Fibroblast of lung (primary cell): Measurements from ENCODE around the gene MEGF6.

Source experiments
- EZH2 ChIP-seq: IDR thresholded peaks from 2 replicates; pipeline ENCODE4 v1.5.1; 2012; ENCODE audit warnings: low read length, control low read depth, mild to moderate bottlenecking; ENCODE audit errors: missing control alignments
- TF ChIP-seq, protein P1 (sequence below), 2 donors: IDR thresholded peaks in 1 of 2; conservative IDR thresholded peaks in 1 of 2; 1 replicate in 1 of 2; 2 replicates in 1 of 2; pipeline ENCODE4 v1.5.1; 2011 to 2012; ENCODE audit warnings: low read length in 2 of 2, control low read depth in 1 of 2, inconsistent platforms in 1 of 2, low read depth in 1 of 2, mild to moderate bottlenecking in 1 of 2

DNA sequence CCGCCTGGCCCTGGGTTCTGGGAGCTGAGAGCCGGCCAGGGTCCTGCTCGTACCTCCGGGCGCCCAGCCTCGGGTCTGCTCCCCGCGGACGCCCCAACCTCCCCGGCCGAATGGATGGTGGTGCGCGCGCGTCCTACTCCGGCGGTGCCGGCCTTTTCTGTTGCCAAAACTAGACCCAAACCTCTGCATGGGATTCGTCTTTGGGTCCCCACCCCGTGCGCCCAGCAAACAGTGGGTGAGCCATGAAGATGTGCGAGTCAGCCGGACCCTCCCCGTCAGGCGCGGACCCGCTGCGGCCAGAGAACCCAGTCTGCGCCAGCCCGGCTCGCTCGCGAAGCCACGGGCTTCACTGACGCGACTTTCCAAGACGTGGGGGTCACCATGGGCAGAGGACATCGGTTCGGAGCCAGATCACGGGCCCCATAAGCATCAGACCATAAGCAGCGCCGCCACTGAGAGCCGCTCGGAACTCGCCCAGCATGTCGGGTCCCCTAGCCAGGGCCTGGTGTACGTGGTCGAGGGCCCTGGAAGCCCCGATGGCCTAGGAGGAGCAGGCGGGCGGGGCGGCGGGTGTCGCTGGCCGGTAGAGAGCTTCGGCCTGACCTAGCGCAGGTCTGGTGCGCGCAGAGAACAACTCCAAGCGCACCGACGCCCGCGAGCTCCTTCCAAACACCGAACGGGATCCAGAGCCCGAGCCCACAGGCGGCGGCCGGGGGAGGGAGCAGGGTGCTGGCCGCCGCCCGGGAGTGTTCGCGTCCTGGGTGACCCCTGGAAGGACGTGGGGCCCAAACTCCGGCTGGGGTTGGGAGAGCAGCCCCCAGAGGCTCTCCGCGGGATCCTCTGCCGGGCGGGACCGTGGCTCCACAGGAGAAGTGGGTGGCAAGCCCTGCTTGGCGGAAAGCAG lies 40.0 kb upstream of the MEGF6 start:
- TF ChIP-seq, protein P1, sequence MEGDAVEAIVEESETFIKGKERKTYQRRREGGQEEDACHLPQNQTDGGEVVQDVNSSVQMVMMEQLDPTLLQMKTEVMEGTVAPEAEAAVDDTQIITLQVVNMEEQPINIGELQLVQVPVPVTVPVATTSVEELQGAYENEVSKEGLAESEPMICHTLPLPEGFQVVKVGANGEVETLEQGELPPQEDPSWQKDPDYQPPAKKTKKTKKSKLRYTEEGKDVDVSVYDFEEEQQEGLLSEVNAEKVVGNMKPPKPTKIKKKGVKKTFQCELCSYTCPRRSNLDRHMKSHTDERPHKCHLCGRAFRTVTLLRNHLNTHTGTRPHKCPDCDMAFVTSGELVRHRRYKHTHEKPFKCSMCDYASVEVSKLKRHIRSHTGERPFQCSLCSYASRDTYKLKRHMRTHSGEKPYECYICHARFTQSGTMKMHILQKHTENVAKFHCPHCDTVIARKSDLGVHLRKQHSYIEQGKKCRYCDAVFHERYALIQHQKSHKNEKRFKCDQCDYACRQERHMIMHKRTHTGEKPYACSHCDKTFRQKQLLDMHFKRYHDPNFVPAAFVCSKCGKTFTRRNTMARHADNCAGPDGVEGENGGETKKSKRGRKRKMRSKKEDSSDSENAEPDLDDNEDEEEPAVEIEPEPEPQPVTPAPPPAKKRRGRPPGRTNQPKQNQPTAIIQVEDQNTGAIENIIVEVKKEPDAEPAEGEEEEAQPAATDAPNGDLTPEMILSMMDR (conservative IDR thresholded peaks at IDR 0.05 in 1 of 2, IDR thresholded peaks at IDR 0.05 in 1 of 2; ENCODE audit: low read depth in 1 of 2, low read length in 2 of 2): no peak
- peak; percentile 94 for TF ChIP-seq EZH2
